K562 (cell line): ENCODE data around the gene L3MBTL1. TPM values are rescaled to one million over a fixed set of nuclear protein-coding genes. Genes with fewer than 3 reads are reported as not detected.

ENCODE experiments used
- ATF1 ChIP-seq, 2 experiments: fragments of 450-650 bp in 1 of 2; IDR thresholded peaks; 2 replicates each; pipeline ENCODE4 v1.6.1; 2016; ENCODE audit warnings: missing compliant biosample characterization in 1 of 2, missing genetic modification characterization in 1 of 2
- CHAMP1 ChIP-seq: fragments of 450-650 bp; IDR thresholded peaks from 2 replicates; pipeline ENCODE4 v1.6.1; 2016; ENCODE audit warnings: mild to moderate bottlenecking
- DDX20 ChIP-seq: fragments of 450-650 bp; IDR thresholded peaks from 2 replicates; pipeline ENCODE4 v1.6.1; 2016; ENCODE audit warnings: missing genetic modification characterization, low read depth, mild to moderate bottlenecking, missing compliant biosample characterization, moderate library complexity
- DPF2 ChIP-seq: fragments of 450-650 bp; IDR thresholded peaks from 2 replicates; pipeline ENCODE4 v1.6.1; 2016
- ILK ChIP-seq: fragments of 450-650 bp; IDR thresholded peaks from 2 replicates; pipeline ENCODE4 v1.6.1; 2016; ENCODE audit warnings: missing genetic modification characterization, low read depth, mild to moderate bottlenecking, missing compliant biosample characterization, moderate library complexity, borderline replicate concordance
- MED1 ChIP-seq: sonication (generic); formaldehyde crosslinking; IDR thresholded peaks from 2 replicates; pipeline ENCODE4 v1.8.1; 2023; ENCODE audit warnings: missing genetic modification reagents, borderline replicate concordance
- OTX1 ChIP-seq: fragments of 450-650 bp; formaldehyde crosslinking; IDR thresholded peaks from 2 replicates; pipeline ENCODE4 v1.4.0; 2022; ENCODE audit warnings: mild to moderate bottlenecking
- ZNF133 ChIP-seq: fragments of 250-450 bp; sonication (Bioruptor Pico); IDR thresholded peaks from 2 replicates; pipeline ENCODE4 v1.4.0; 2020; ENCODE audit warnings: mild to moderate bottlenecking
- ZNF174 ChIP-seq: fragments of 250-450 bp; sonication (Bioruptor Pico); IDR thresholded peaks from 2 replicates; pipeline ENCODE4 v1.4.0; 2020; ENCODE audit warnings: mild to moderate bottlenecking
- polyA plus RNA-seq, 8 experiments: library from polyadenylated mRNA; depleted of rRNA in 4 of 8; stranded (reverse) in 5 of 8; unstranded in 3 of 8; fragments of >200 nt; fragmentation: Nextera tagmentation in 2 of 8; fragmentation: Illumina TruSeq in 1 of 8; extraction: Ambion mirVana in 2 of 8; extraction: Trizol in 1 of 8; gene quantifications; 2 replicates each; pipeline versions ENCODE4 v1.2.1 to v1.2.3, GENCODE V29; 2011 to 2014; ENCODE audit warnings: inconsistent platforms in 1 of 8, missing spikeins in 1 of 8
- total RNA-seq, 7 experiments: library from RNA; depleted of rRNA in 6 of 7; stranded (reverse); fragments of >200 nt in 6 of 7; fragmentation: Illumina TruSeq in 2 of 7; extraction: Trizol in 2 of 7; gene quantifications; 2 replicates each; pipeline versions ENCODE4 v1.2.1 to v1.2.3, GENCODE V29; 2011 to 2021; ENCODE audit warnings: low replicate concordance in 1 of 7
- TF ChIP-seq, protein P1 (sequence below): fragments of 250-450 bp; sonication (Bioruptor Pico); IDR thresholded peaks from 2 replicates; pipeline ENCODE4 v1.4.0; 2020
- TF ChIP-seq, protein P2 (sequence below): sonication (generic); IDR thresholded peaks from 2 replicates; pipeline ENCODE4 v1.6.1; 2016
- TF ChIP-seq, protein P3 (sequence below): fragments of 250-450 bp; sonication (Bioruptor Pico); IDR thresholded peaks from 2 replicates; pipeline ENCODE4 v1.4.0; 2020
- TF ChIP-seq, protein P4 (sequence below): fragments of 450-650 bp; IDR thresholded peaks from 2 replicates; pipeline ENCODE4 v1.7.0; 2016; ENCODE audit warnings: borderline replicate concordance

The L3MBTL1 gene
- total and polyA plus RNA-seq, 9 of the 15 experiments (the other 6 are each of a cell fraction or from before 2014, with no cell fraction given) = 0.77 to 10.0 (median 4.4) TPM

- TF ChIP-seq, protein P1, sequence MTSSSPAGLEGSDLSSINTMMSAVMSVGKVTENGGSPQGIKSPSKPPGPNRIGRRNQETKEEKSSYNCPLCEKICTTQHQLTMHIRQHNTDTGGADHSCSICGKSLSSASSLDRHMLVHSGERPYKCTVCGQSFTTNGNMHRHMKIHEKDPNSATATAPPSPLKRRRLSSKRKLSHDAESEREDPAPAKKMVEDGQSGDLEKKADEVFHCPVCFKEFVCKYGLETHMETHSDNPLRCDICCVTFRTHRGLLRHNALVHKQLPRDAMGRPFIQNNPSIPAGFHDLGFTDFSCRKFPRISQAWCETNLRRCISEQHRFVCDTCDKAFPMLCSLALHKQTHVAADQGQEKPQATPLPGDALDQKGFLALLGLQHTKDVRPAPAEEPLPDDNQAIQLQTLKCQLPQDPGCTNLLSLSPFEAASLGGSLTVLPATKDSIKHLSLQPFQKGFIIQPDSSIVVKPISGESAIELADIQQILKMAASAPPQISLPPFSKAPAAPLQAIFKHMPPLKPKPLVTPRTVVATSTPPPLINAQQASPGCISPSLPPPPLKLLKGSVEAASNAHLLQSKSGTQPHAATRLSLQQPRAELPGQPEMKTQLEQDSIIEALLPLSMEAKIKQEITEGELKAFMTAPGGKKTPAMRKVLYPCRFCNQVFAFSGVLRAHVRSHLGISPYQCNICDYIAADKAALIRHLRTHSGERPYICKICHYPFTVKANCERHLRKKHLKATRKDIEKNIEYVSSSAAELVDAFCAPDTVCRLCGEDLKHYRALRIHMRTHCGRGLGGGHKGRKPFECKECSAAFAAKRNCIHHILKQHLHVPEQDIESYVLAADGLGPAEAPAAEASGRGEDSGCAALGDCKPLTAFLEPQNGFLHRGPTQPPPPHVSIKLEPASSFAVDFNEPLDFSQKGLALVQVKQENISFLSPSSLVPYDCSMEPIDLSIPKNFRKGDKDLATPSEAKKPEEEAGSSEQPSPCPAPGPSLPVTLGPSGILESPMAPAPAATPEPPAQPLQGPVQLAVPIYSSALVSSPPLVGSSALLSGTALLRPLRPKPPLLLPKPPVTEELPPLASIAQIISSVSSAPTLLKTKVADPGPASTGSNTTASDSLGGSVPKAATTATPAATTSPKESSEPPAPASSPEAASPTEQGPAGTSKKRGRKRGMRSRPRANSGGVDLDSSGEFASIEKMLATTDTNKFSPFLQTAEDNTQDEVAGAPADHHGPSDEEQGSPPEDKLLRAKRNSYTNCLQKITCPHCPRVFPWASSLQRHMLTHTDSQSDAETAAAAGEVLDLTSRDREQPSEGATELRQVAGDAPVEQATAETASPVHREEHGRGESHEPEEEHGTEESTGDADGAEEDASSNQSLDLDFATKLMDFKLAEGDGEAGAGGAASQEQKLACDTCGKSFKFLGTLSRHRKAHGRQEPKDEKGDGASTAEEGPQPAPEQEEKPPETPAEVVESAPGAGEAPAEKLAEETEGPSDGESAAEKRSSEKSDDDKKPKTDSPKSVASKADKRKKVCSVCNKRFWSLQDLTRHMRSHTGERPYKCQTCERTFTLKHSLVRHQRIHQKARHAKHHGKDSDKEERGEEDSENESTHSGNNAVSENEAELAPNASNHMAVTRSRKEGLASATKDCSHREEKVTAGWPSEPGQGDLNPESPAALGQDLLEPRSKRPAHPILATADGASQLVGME (CRISPR knock-in tag) = no peak
- no peak for TF ChIP-seq ZNF174 (CRISPR knock-in tag)
- TF ChIP-seq DPF2 = peak; percentile 24; the same call in 1 of the 2 replicates
- TF ChIP-seq DDX20 (tag) = no peak
- TF ChIP-seq, protein P2, sequence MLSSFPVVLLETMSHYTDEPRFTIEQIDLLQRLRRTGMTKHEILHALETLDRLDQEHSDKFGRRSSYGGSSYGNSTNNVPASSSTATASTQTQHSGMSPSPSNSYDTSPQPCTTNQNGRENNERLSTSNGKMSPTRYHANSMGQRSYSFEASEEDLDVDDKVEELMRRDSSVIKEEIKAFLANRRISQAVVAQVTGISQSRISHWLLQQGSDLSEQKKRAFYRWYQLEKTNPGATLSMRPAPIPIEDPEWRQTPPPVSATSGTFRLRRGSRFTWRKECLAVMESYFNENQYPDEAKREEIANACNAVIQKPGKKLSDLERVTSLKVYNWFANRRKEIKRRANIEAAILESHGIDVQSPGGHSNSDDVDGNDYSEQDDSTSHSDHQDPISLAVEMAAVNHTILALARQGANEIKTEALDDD = peak; percentile 83
- no peak for TF ChIP-seq ZNF133 (CRISPR knock-in tag)
- TF ChIP-seq, protein P3, sequence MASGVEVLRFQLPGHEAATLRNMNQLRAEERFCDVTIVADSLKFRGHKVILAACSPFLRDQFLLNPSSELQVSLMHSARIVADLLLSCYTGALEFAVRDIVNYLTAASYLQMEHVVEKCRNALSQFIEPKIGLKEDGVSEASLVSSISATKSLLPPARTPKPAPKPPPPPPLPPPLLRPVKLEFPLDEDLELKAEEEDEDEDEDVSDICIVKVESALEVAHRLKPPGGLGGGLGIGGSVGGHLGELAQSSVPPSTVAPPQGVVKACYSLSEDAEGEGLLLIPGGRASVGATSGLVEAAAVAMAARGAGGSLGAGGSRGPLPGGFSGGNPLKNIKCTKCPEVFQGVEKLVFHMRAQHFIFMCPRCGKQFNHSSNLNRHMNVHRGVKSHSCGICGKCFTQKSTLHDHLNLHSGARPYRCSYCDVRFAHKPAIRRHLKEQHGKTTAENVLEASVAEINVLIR (CRISPR knock-in tag) = peak; percentile 33; the same call in 1 of the 2 replicates
- no peak for TF ChIP-seq OTX1 (CRISPR knock-in tag)
- no peak for TF ChIP-seq ILK (tag)
- 0 out of 2 replicates have a peak, but pooled peaks have one; percentile 33 for TF ChIP-seq CHAMP1
- TF ChIP-seq, protein P4, sequence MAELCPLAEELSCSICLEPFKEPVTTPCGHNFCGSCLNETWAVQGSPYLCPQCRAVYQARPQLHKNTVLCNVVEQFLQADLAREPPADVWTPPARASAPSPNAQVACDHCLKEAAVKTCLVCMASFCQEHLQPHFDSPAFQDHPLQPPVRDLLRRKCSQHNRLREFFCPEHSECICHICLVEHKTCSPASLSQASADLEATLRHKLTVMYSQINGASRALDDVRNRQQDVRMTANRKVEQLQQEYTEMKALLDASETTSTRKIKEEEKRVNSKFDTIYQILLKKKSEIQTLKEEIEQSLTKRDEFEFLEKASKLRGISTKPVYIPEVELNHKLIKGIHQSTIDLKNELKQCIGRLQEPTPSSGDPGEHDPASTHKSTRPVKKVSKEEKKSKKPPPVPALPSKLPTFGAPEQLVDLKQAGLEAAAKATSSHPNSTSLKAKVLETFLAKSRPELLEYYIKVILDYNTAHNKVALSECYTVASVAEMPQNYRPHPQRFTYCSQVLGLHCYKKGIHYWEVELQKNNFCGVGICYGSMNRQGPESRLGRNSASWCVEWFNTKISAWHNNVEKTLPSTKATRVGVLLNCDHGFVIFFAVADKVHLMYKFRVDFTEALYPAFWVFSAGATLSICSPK = no peak
- no peak for TF ChIP-seq MED1 (CRISPR knock-in tag)
- TF ChIP-seq ATF1 (CRISPR knock-in tag; IDR thresholded peaks at IDR 0.05) = no peak
- peak; percentile 81 for TF ChIP-seq ATF1 (tag; IDR thresholded peaks at IDR 0.05)
These were observed 48.2 kb upstream of the L3MBTL1 start (continued) for GRCh38 chr20:43459022-43459942.
